MCF 10A (cell line): ENCODE measurements around the gene ROCK2. TPM values are rescaled to one million over a fixed set of nuclear protein-coding genes. Genes with fewer than 3 reads are reported as not detected.

Source experiments
- BruUV-seq: library from RNA; stranded (reverse); fragments of 400-500 nt; replicated peaks from 2 replicates; lab custom pipeline; 2021; lab: Mats Ljungman, UMichigan
- CTCF ChIA-PET: fragments of 300-600 bp; sonication (Branson Sonifier 250); formaldehyde crosslinking; extraction: SDS; loops from one replicate; lab custom pipeline; 2021; ENCODE audit warnings: antibody characterized with exemption, inconsistent platforms; lab: Yijun Ruan, JAX
- POLR2A ChIA-PET: fragments of 300-600, 350-650 bp; sonication (Branson Sonifier 250); formaldehyde crosslinking; extraction: SDS; loops from one replicate; lab custom pipeline; 2020; ENCODE audit warnings: antibody characterized with exemption, inconsistent platforms; lab: Yijun Ruan, JAX
- DNase-seq: peaks from one replicate; pipeline ENCODE4 v3.0.0-alpha.2; 2018; ENCODE audit not compliant: unreplicated experiment
- H3K27ac Mint-ChIP-seq: one replicate; pipeline ENCODE4 v1.8.0; 2022; ENCODE audit warnings: mild to moderate bottlenecking, low read depth, mixed read lengths; ENCODE audit not compliant: unreplicated experiment
- H3K27me3 Mint-ChIP-seq: one replicate; pipeline ENCODE4 v1.8.0; 2022; ENCODE audit warnings: mixed read lengths; ENCODE audit not compliant: insufficient read depth, unreplicated experiment
- H3K36me3 Mint-ChIP-seq: one replicate; pipeline ENCODE4 v1.8.0; 2022; ENCODE audit warnings: mild to moderate bottlenecking, moderate library complexity, mixed read lengths; ENCODE audit not compliant: insufficient read depth, unreplicated experiment
- H3K4me1 Mint-ChIP-seq: one replicate; pipeline ENCODE4 v1.8.0; 2022; ENCODE audit warnings: mixed read lengths; ENCODE audit not compliant: insufficient read depth, unreplicated experiment
- H3K4me3 Mint-ChIP-seq: one replicate; pipeline ENCODE4 v1.8.0; 2022; ENCODE audit warnings: mild to moderate bottlenecking, moderate library complexity, mixed read lengths; ENCODE audit not compliant: unreplicated experiment
- H3K9me3 Mint-ChIP-seq: one replicate; pipeline ENCODE4 v1.8.0; 2022; ENCODE audit warnings: mixed read lengths; ENCODE audit not compliant: unreplicated experiment
- CTCF ChIP-seq: fragments of 200-600 bp; IDR thresholded peaks from one replicate; pipeline ENCODE4 v1.8.0; 2022; ENCODE audit warnings: antibody characterized with exemption, mild to moderate bottlenecking; ENCODE audit not compliant: unreplicated experiment
- intact Hi-C: fragments of 100-400 bp; cut with micrococcal nuclease; formaldehyde crosslinking; loops from 2 replicates; pipeline ENCODE4 v1.14.1; 2022
- total RNA-seq: library from RNA; stranded (reverse); gene quantifications from 2 replicates; pipeline ENCODE4 v1.2.3, GENCODE V29; 2022

ROCK2 gene
- total RNA-seq, 1 experiment from 2014 or later = 40.7 TPM

GRCh38 chr2:11227595-11227994 lies 116.8 kb downstream of the ROCK2 start:
- no TSS peak for BruUV-seq
- CTCF ChIA-PET = interaction anchor here (0.5 to 1.8 kb wide), 6 partner anchors 95 to 355 kb away, joined by 3 to 10 read pairs (median 4); a partner anchor contains a TSS

GRCh38 chr2:11224887-11225286 lies 119.5 kb downstream of the ROCK2 start:
- Mint-ChIP-seq H3K36me3 (peaks cover 36% of the 10 kb centered on the region), H3K27ac (no peak overlapping the region), H3K9me3 (no peaks in the 10 kb centered on the region), H3K4me3 (no peak overlapping the region), H3K4me1 (no peaks in the 10 kb centered on the region), H3K27me3 (no peaks in the 10 kb centered on the region)
- CTCF ChIA-PET = interaction anchor here (0.7 to 1.7 kb wide), 5 partner anchors 15 to 223 kb away, joined by 3 to 4 read pairs (median 3); no protein-coding TSS in a partner anchor
- POLR2A ChIA-PET = interaction anchor here (0.6 kb wide), 2 partner anchors 308 to 1323 kb away, joined by 3 to 6 read pairs; no protein-coding TSS in a partner anchor
- no TSS peak for BruUV-seq
- intact Hi-C loops = no loop called here
- no peak for TF ChIP-seq CTCF
- DNase-seq = no peak

More at GRCh38 chr2:11227595-11227994, 116.8 kb downstream of the ROCK2 start:
- Mint-ChIP-seq H3K4me3 (no peak overlapping the region), H3K27me3 (no peaks in the 10 kb centered on the region), H3K9me3 (no peaks in the 10 kb centered on the region), H3K4me1 (no peaks in the 10 kb centered on the region), H3K36me3 (peaks cover 25% of the 10 kb centered on the region), H3K27ac (no peak overlapping the region)
- intact Hi-C loops = no loop called here
- TF ChIP-seq CTCF = no peak
- POLR2A ChIA-PET = interaction anchor here (1.3 kb wide), 1 partner anchor 117 kb away, joined by 5 read pairs; the partner anchor contains the start of gene ROCK2
- no peak for DNase-seq

- Mint-ChIP-seq H3K4me3 (no peak overlapping the region), H3K9me3 (no peaks in the 10 kb centered on the region), H3K27ac (no peak overlapping the region), H3K36me3 (peaks cover 50% of the 10 kb centered on the region), H3K27me3 (no peaks in the 10 kb centered on the region), H3K4me1 (no peaks in the 10 kb centered on the region)
- intact Hi-C loops = no loop called here
- TSS peak; percentile 8 for BruUV-seq
- TF ChIP-seq CTCF = no peak
- DNase-seq = no peak
- ChIA-PET POLR2A (interaction anchor here (0.5 to 1.5 kb wide), 3 partner anchors 17 to 243 kb away, joined by 3 to 4 read pairs (median 3); partner anchors contain the start of gene E2F6), CTCF (interaction anchor here (0.7 to 1.1 kb wide), 3 partner anchors 224 to 390 kb away, joined by 3 to 7 read pairs (median 3); no protein-coding TSS in a partner anchor)
Measured at GRCh38 chr2:11222845-11223244, 121.6 kb downstream of the ROCK2 start.

GRCh38 chr2:11220445-11220844 lies 124.0 kb downstream of the ROCK2 start:
- Mint-ChIP-seq H3K36me3 (peaks cover 60% of the 10 kb centered on the region), H3K4me3 (no peak overlapping the region), H3K27ac (no peak overlapping the region), H3K4me1 (no peaks in the 10 kb centered on the region), H3K27me3 (no peaks in the 10 kb centered on the region), H3K9me3 (no peaks in the 10 kb centered on the region)
- DNase-seq = no peak
- TF ChIP-seq CTCF = no peak
- ChIA-PET POLR2A (interaction anchor here (1.0 kb wide), 2 partner anchors 13 to 19 kb away, joined by 3 to 4 read pairs; no protein-coding TSS in a partner anchor), CTCF (interaction anchor here (1.0 kb wide), 2 partner anchors 88 kb away, joined by 3 to 5 read pairs; a partner anchor contains a TSS)
- BruUV-seq = no TSS peak
- intact Hi-C loops = no loop called here
